ENCODE data around the gene RPTOR. TPM values are rescaled to one million over a fixed set of nuclear protein-coding genes. Genes with fewer than 3 reads are reported as not detected.

The RPTOR gene
- total RNA-seq, 1 experiment from 2014 or later, result 46.2 TPM

GRCh38 chr17:80586846-80587228 lies 42.2 kb downstream of the RPTOR start:
- no peak overlapping the region for H3K27ac ChIP-seq (ENCODE audit: low read length)
- intact Hi-C loops (cut with micrococcal nuclease), result no loop called here
- no peak for TF ChIP-seq CTCF (conservative IDR thresholded peaks at IDR 0.05; ENCODE audit: low read depth, low read length)
- no peak for TF ChIP-seq EZH2phosphoT487 (IDR thresholded peaks at IDR 0.05; ENCODE audit: borderline replicate concordance, low read length)
- TF ChIP-seq EZH2 (IDR thresholded peaks at IDR 0.05; ENCODE audit: low read length, unreplicated experiment), result no peak
- no peak for DNase-seq
- H2AFZ ChIP-seq (ENCODE audit: low read length), result no peak overlapping the region
- no peaks in the 10 kb centered on the region for H4K20me1 ChIP-seq (ENCODE audit: low read length)
- no peaks in the 10 kb centered on the region for H3F3A ChIP-seq (ENCODE audit: low read length, unreplicated experiment)
- no peak overlapping the region for H3K4me3 ChIP-seq (ENCODE audit: low read length)
- H3K36me3 ChIP-seq (ENCODE audit: low read depth, low read length), result no peaks in the 10 kb centered on the region
- ChIA-PET POLR2A (ENCODE audit: unreplicated experiment) (no interaction called here), CTCF (no interaction called here)
- H3K9ac ChIP-seq (ENCODE audit: low read length), result no peak overlapping the region
- no peaks in the 10 kb centered on the region for H3K9me2 ChIP-seq (replicated peaks; ENCODE audit: low read length)
- no peak overlapping the region for H3K4me2 ChIP-seq (ENCODE audit: low read length)
- H3K79me2 ChIP-seq (ENCODE audit: low read length), result peaks cover 94% of the 10 kb centered on the region
- H3K4me1 ChIP-seq (ENCODE audit: insufficient read depth, low read length), result peaks cover under 1% of the 10 kb centered on the region; the same call in 1 of the 2 replicates
- no peaks in the 10 kb centered on the region for H3K9me3 ChIP-seq (ENCODE audit: low read length)
- no peak for ATAC-seq
- no peaks in the 10 kb centered on the region for H3K27me3 ChIP-seq (ENCODE audit: low read length)
- no TSS peak for BruUV-seq (replicated peaks)

- no peak for DNase-seq
- Histone ChIP-seq H3F3A (ENCODE audit: low read length, unreplicated experiment) (no peaks in the 10 kb centered on the region), H3K9me3 (ENCODE audit: low read length) (no peaks in the 10 kb centered on the region), H3K27ac (ENCODE audit: low read length) (no peak overlapping the region), H2AFZ (ENCODE audit: low read length) (no peak overlapping the region), H3K27me3 (ENCODE audit: low read length) (no peaks in the 10 kb centered on the region), H3K36me3 (ENCODE audit: low read depth, low read length) (no peaks in the 10 kb centered on the region), H3K4me1 (ENCODE audit: insufficient read depth, low read length) (peaks cover 10% of the 10 kb centered on the region), H3K9ac (ENCODE audit: low read length) (no peak overlapping the region), H3K4me2 (ENCODE audit: low read length) (no peak overlapping the region), H3K4me3 (ENCODE audit: low read length) (no peak overlapping the region), H3K9me2 (replicated peaks; ENCODE audit: low read length) (no peaks in the 10 kb centered on the region), H3K79me2 (ENCODE audit: low read length) (peaks cover 95% of the 10 kb centered on the region), H4K20me1 (ENCODE audit: low read length) (peaks cover 17% of the 10 kb centered on the region; the same call in 1 of the 2 replicates)
- ChIA-PET POLR2A (ENCODE audit: unreplicated experiment) (no interaction called here), CTCF (no interaction called here)
- no TSS peak for BruUV-seq (replicated peaks)
- intact Hi-C loops (cut with micrococcal nuclease), result no loop called here
- TF ChIP-seq EZH2phosphoT487 (IDR thresholded peaks at IDR 0.05; ENCODE audit: borderline replicate concordance, low read length) (no peak), CTCF (conservative IDR thresholded peaks at IDR 0.05; ENCODE audit: low read depth, low read length) (no peak), EZH2 (IDR thresholded peaks at IDR 0.05; ENCODE audit: low read length, unreplicated experiment) (no peak)
- ATAC-seq, result no peak
Observed at GRCh38 chr17:80588702-80589383, 44.2 kb downstream of the RPTOR start.

GRCh38 chr17:80591788-80592187 lies 47.1 kb downstream of the RPTOR start:
- no peak overlapping the region for H3K9ac ChIP-seq (ENCODE audit: low read length)
- DNase-seq (no peak), ATAC-seq (no peak; the same call in none of the 2 replicates)
- H2AFZ ChIP-seq (ENCODE audit: low read length), result no peak overlapping the region
- intact Hi-C loops (cut with micrococcal nuclease), result no loop called here
- peaks cover 24% of the 10 kb centered on the region; the same call in 1 of the 2 replicates for H4K20me1 ChIP-seq (ENCODE audit: low read length)
- H3K36me3 ChIP-seq (ENCODE audit: low read depth, low read length), result no peaks in the 10 kb centered on the region
- H3K9me2 ChIP-seq (replicated peaks; ENCODE audit: low read length), result no peaks in the 10 kb centered on the region
- H3K27me3 ChIP-seq (ENCODE audit: low read length), result no peaks in the 10 kb centered on the region
- CTCF ChIA-PET, result interaction anchor here (0.6 kb wide), 1 partner anchor 11 kb away, joined by 4 read pairs; no protein-coding TSS in a partner anchor
- peaks cover 98% of the 10 kb centered on the region for H3K79me2 ChIP-seq (ENCODE audit: low read length)
- H3K4me2 ChIP-seq (ENCODE audit: low read length), result no peak overlapping the region
- no peak overlapping the region for H3K27ac ChIP-seq (ENCODE audit: low read length)
- peaks cover 18% of the 10 kb centered on the region for H3K4me1 ChIP-seq (ENCODE audit: insufficient read depth, low read length)
- no peaks in the 10 kb centered on the region for H3F3A ChIP-seq (ENCODE audit: low read length, unreplicated experiment)
- POLR2A ChIA-PET (ENCODE audit: unreplicated experiment), result no interaction called here
- no peak for TF ChIP-seq CTCF (conservative IDR thresholded peaks at IDR 0.05; ENCODE audit: low read depth, low read length)
- no peak overlapping the region for H3K4me3 ChIP-seq (ENCODE audit: low read length)
- no TSS peak for BruUV-seq (replicated peaks)
- no peaks in the 10 kb centered on the region for H3K9me3 ChIP-seq (ENCODE audit: low read length)
